Umbilical cord (tissue), 2 donors: ENCODE results near the gene MUC6. TPM values are rescaled to one million over a fixed set of nuclear protein-coding genes. Genes with fewer than 3 reads are reported as not detected.

ENCODE experiments used
- DNase-seq: peaks from one replicate; pipeline ENCODE4 v3.0.0-alpha.2; 2015; ENCODE audit warnings: low spot score
- total RNA-seq: library from RNA; depleted of rRNA; stranded (reverse); fragments of >200 nt; gene quantifications from one replicate; pipeline ENCODE4 v1.2.3, GENCODE V29; 2014; ENCODE audit warnings: low replicate concordance; ENCODE audit not compliant: insufficient read depth

The MUC6 gene
- total RNA-seq, 1 donor from 2014 or later: 0.24 TPM

DNA sequence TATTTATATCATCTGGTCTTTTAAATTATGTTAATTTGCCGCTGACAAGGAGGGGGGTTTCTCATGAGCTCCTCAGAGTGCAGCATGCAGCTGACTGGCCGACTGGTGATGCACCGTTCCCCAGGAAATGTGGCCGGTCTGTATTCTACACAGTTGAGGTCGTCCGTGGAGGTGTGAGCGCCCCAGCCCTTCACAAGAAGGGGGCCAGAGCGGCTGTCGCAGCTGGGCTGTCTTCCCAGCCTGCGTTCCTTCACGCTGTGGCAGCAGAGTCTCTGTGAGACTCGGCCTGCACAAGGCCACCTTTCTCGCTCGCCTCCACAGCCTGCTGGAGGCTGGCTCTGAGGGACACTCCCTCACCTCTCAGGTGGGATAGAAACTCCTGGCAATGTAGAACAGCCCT lies 67.7 kb downstream of the MUC6 start:
- no peak for DNase-seq

DNA sequence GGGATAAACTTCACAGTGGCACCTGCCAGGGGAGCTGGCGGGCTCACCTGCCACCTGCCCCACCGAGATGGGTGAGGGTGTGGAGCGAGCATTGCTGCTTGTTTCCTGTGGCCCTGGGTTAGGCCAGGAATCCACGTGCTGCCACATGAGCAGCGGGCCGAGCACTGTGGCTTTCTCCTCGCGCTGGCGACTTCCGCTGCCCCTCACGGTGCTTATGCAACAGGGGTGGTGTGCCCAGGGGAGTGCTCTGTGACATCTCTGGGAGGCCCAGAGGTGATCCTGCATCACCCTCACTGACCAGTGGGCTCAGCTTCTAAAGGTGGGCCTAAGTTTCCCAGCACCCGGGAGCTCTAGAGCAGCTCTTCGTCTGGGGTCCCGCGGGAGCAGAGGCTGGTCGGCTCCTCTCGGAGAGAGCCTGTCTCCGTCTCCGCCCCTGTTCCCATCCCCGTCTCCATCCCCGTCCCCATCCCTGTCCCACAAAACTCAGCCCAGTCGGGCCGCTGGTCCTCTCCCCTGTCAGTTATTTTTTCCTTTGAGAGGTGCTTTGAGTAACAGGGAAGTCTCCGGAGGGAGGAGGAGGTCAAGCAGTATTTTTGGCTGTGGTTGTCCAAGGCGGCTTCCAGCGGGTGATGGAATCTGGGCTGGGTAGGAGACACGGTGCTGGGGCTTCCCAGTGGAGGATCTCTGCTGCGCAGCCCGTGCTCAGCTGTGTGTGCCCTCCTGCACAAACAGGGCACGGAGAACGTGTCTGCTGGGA lies 68.3 kb downstream of the MUC6 start:
- no peak for DNase-seq

DNA sequence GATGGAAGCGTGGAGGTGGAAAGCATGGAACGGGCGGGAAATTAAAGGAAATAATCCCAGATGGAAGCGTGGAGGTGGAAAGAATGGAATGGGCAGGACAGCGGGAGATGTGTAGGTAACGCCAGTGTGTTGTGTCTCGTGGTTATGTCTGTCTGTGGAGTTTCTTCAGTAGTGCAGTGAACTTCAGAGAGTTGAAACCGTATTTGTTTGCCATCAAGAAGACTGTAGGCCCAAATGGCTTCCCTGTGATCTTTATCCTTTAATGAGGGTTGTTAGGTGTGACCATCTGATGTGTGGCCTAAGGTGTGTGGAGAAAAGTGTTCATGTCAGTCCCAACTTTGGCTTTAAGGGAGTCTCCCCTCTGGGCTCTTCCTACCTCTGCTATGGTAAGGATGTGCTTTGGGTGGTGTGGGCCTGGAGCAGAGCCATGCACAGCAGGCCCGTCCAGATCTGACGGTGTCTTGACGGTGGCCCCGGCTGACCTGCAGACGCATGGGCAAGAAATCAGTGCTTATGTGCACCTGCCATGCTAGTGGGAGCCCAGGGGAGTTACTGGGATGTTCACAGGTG lies 71.2 kb downstream of the MUC6 start:
- no peak for DNase-seq

DNA sequence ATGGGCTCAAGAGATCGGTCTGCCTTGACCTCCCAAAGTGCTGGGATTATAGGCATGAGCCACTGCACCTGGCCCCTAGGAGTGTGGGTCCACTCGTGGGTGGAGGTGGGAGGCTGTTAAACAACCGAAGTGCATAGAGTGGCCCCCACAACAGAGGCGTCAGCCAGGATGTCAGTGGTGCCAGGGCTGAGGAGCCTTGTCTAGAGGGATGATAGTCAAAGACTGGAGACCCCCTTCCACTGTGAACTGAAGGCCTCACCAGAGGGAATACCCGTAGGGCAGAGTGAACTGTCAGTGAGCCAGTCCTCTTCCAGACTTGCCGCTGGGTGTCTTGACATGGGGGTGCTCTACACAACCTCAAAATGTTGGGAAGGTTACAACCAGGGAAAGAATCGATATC lies 72.7 kb downstream of the MUC6 start:
- no peak for DNase-seq

Other genes starting within 250 kb of the MUC6 start
- 1.4 TPM for gene CEND1, start 246.6 kb downstream of the MUC6 start, total RNA-seq
- 2.2 TPM for gene SLC25A22, start 238.4 kb downstream of the MUC6 start, total RNA-seq
- gene PIDD1, start 231.5 kb downstream of the MUC6 start, total RNA-seq: 19.3 TPM
- gene RPLP2, start 226.8 kb downstream of the MUC6 start, total RNA-seq: 439 TPM
- gene PNPLA2, start 217.8 kb downstream of the MUC6 start, total RNA-seq: 6.7 TPM
- 3.1 TPM for gene CRACR2B, start 208.8 kb downstream of the MUC6 start, total RNA-seq
- gene CD151, start 203.8 kb downstream of the MUC6 start, total RNA-seq: 159 TPM
- gene POLR2L, start 194.2 kb downstream of the MUC6 start, total RNA-seq: 14.0 TPM
- gene TSPAN4, start 193.9 kb downstream of the MUC6 start, total RNA-seq: 43.8 TPM
- gene CHID1, start 125.9 kb downstream of the MUC6 start, total RNA-seq: 69.6 TPM
- 24.1 TPM for gene AP2A2, start 110.8 kb downstream of the MUC6 start, total RNA-seq
- gene MUC2, start 38.2 kb upstream of the MUC6 start, total RNA-seq: under 0.01 TPM
- 1.4 TPM for gene MUC5AC, start 121.2 kb upstream of the MUC6 start, total RNA-seq
- 1.2 TPM for gene MUC5B, start 186.3 kb upstream of the MUC6 start, total RNA-seq